GM12878 (cell line): ENCODE measurements around the gene RELT. TPM values are rescaled to one million over a fixed set of nuclear protein-coding genes. Genes with fewer than 3 reads are reported as not detected.

Source experiments
- ATAC-seq: fragments of 200-7000 bp; cut with Tn5 transposase; 3 replicates; pipeline ENCODE4 v1.9.1; 2020; ENCODE audit warnings: mild to moderate bottlenecking, moderate library complexity
- BruUV-seq: library from RNA; stranded (reverse); fragments of 400-500 nt; replicated peaks from 2 replicates; lab custom pipeline; 2021; lab: Mats Ljungman, UMichigan
- CTCF ChIA-PET: fragments of 300-600 bp; sonication (Branson Sonifier 250); formaldehyde crosslinking; extraction: SDS; loops from one replicate; lab custom pipeline; 2021; ENCODE audit warnings: inconsistent platforms; lab: Yijun Ruan, JAX
- POLR2A ChIA-PET: fragments of 350-600 bp; formaldehyde crosslinking; extraction: SDS; loops from one replicate; lab custom pipeline; 2021; ENCODE audit warnings: inconsistent platforms; lab: Charles Lee
- RAD21 ChIA-PET: fragments of 300-600 bp; sonication (Branson Sonifier 250); formaldehyde crosslinking; loops from one replicate; lab custom pipeline; 2023; ENCODE audit warnings: antibody characterized with exemption; ENCODE audit not compliant: unreplicated experiment; lab: Charles Lee
- SMC1A ChIA-PET: fragments of 300-600 bp; sonication (Branson Sonifier 250); formaldehyde crosslinking; loops from one replicate; lab custom pipeline; 2023; ENCODE audit not compliant: unreplicated experiment, uncharacterized antibody; lab: Charles Lee
- DNase-seq: peaks from one replicate; pipeline ENCODE4 v3.0.0-alpha.2; 2011; ENCODE audit warnings: low read depth, low spot score
- FAIRE-seq: peaks from 3 replicates; lab custom pipeline; 2011; peaks lifted over from hg19 to GRCh38; lab: Jason Lieb, UNC
- H2AFZ ChIP-seq: 2 replicates; pipeline ENCODE4 v1.6.0; 2011; ENCODE audit warnings: low read depth, low read length, control low read depth; ENCODE audit not compliant: control insufficient read depth
- H3K27ac ChIP-seq: 2 replicates; pipeline ENCODE4 v1.5.1; 2011; ENCODE audit warnings: control low read depth; ENCODE audit not compliant: control insufficient read depth, insufficient read depth
- H3K27me3 ChIP-seq, 2 experiments: replicated peaks in 1 of 2; 2 replicates each; pipeline versions ENCODE4 v1.6.0 to v1.6.1; 2011; ENCODE audit warnings: low read length in 1 of 2; ENCODE audit not compliant: control insufficient read depth in 2 of 2, insufficient read depth in 2 of 2
- H3K36me3 ChIP-seq, 2 experiments: 2 replicates each; pipeline ENCODE4 v1.5.1; 2011; ENCODE audit warnings: low read length in 1 of 2; ENCODE audit not compliant: control insufficient read depth in 2 of 2, insufficient read depth in 2 of 2
- H3K4me1 ChIP-seq: 2 replicates; pipeline ENCODE4 v1.6.1; 2011; ENCODE audit warnings: mild to moderate bottlenecking, low read length, moderate library complexity, mixed read lengths; ENCODE audit not compliant: control insufficient read depth, insufficient read depth
- H3K4me2 ChIP-seq: 2 replicates; pipeline ENCODE4 v1.6.0; 2011; ENCODE audit warnings: control low read depth; ENCODE audit not compliant: control insufficient read depth, insufficient read depth
- H3K4me3 ChIP-seq: fragments of 200-600 bp; sonication (generic); 2 replicates; pipeline ENCODE4 v1.5.1; 2016
- H3K79me2 ChIP-seq: 2 replicates; pipeline ENCODE4 v1.6.0; 2011; ENCODE audit warnings: low read length; ENCODE audit not compliant: control insufficient read depth, insufficient read depth
- H3K9ac ChIP-seq: 2 replicates; pipeline ENCODE4 v1.8.0; 2011; ENCODE audit warnings: low read length, control low read depth, mixed read lengths; ENCODE audit not compliant: control insufficient read depth, insufficient read depth
- H3K9me3 ChIP-seq: replicated peaks from 3 replicates; pipeline ENCODE4 v1.5.1; 2011; ENCODE audit warnings: mild to moderate bottlenecking, low read length; ENCODE audit not compliant: control insufficient read depth, insufficient read depth
- H4K20me1 ChIP-seq: 2 replicates; pipeline ENCODE4 v1.6.0; 2011; ENCODE audit not compliant: control insufficient read depth, insufficient read depth
- BCLAF1 ChIP-seq: fragments of 450-650 bp; IDR thresholded peaks from 2 replicates; pipeline ENCODE4 v1.6.1; 2017; ENCODE audit warnings: antibody characterized with exemption, mild to moderate bottlenecking, moderate library complexity
- CBFB ChIP-seq: IDR thresholded peaks from 2 replicates; pipeline ENCODE4 v1.6.1; 2016; ENCODE audit warnings: antibody characterized with exemption, low read depth
- CHD1 ChIP-seq: IDR thresholded peaks from 2 replicates; pipeline ENCODE4 v1.6.1; 2012; ENCODE audit warnings: low read depth, low read length, improper control_type of control experiment
- ESRRA ChIP-seq: IDR thresholded peaks from 2 replicates; pipeline ENCODE4 v1.6.1; 2012; ENCODE audit warnings: mild to moderate bottlenecking, low read length, improper control_type of control experiment
- IKZF1 ChIP-seq: fragments of 450-650 bp; conservative IDR thresholded peaks from 2 replicates; pipeline ENCODE4 v1.6.1; 2017; ENCODE audit warnings: antibody characterized with exemption, mild to moderate bottlenecking
- IKZF2 ChIP-seq, 2 experiments: fragments of 450-650 bp; IDR thresholded peaks; 2 replicates each; pipeline ENCODE4 v1.6.1; 2017; ENCODE audit warnings: mild to moderate bottlenecking in 2 of 2, moderate library complexity in 2 of 2
- JUNB ChIP-seq: IDR thresholded peaks from 2 replicates; pipeline ENCODE4 v1.6.1; 2016; ENCODE audit warnings: antibody characterized with exemption, mild to moderate bottlenecking
- MAX ChIP-seq: IDR thresholded peaks from 2 replicates; pipeline ENCODE4 v1.6.1; 2012; ENCODE audit warnings: low read depth, low read length, improper control_type of control experiment
- MEF2A ChIP-seq: IDR thresholded peaks from 2 replicates; pipeline ENCODE4 v1.6.1; 2011; ENCODE audit warnings: low read depth, mild to moderate bottlenecking, low read length, moderate library complexity; ENCODE audit not compliant: insufficient read depth
- MEF2B ChIP-seq: fragments of 450-650 bp; IDR thresholded peaks from 2 replicates; pipeline ENCODE4 v1.6.1; 2018; ENCODE audit warnings: mild to moderate bottlenecking, moderate library complexity; ENCODE audit not compliant: partially characterized antibody, poor library complexity, severe bottlenecking
- MLLT1 ChIP-seq: fragments of 450-650 bp; IDR thresholded peaks from 2 replicates; pipeline ENCODE4 v1.6.1; 2016; ENCODE audit warnings: mild to moderate bottlenecking
- MXI1 ChIP-seq: fragments of 150-350 bp; IDR thresholded peaks from 2 replicates; pipeline ENCODE4 v1.6.1; 2011; ENCODE audit warnings: low read depth, mild to moderate bottlenecking, inconsistent platforms, low read length, improper control_type of control experiment
- NFIC ChIP-seq: IDR thresholded peaks from 2 replicates; pipeline ENCODE4 v1.6.1; 2012; ENCODE audit warnings: low read depth, mild to moderate bottlenecking, inconsistent platforms, low read length, moderate library complexity
- NFYA ChIP-seq: IDR thresholded peaks from 2 replicates; pipeline ENCODE4 v1.6.1; 2011; ENCODE audit warnings: low read depth, mild to moderate bottlenecking, low read length, improper control_type of control experiment, borderline replicate concordance
- SKIL ChIP-seq: fragments of 450-650 bp; IDR thresholded peaks from 2 replicates; pipeline ENCODE4 v1.6.1; 2017; ENCODE audit warnings: mild to moderate bottlenecking, low read depth, inconsistent platforms; ENCODE audit not compliant: poor library complexity, severe bottlenecking
- TAF1 ChIP-seq: IDR thresholded peaks from 2 replicates; pipeline ENCODE4 v1.6.1; 2011; ENCODE audit warnings: mild to moderate bottlenecking, low read depth, low read length, borderline replicate concordance
- WGBS: methylation state at CpG from one replicate; pipeline ENCODE4 v1.1.6; 2016; ENCODE audit warnings: low lambda C conversion rate; ENCODE audit not compliant: insufficient replicate concordance, insufficient coverage; ENCODE audit errors: missing lambda C conversion rate; 5-methylcytosine and 5-hydroxymethylcytosine counted together
- in situ Hi-C: fragments of 300-500 bp; cut with MboI; formaldehyde crosslinking; loops from 9 replicates; pipeline ENCODE4 v1.14.3; 2018; ENCODE audit warnings: mixed read lengths
- intact Hi-C: fragments of 100-400 bp; cut with micrococcal nuclease; formaldehyde crosslinking; loops from one replicate; pipeline ENCODE4 v1.14.2; 2022; ENCODE audit not compliant: unreplicated experiment
- polyA plus RNA-seq, 11 experiments: library from polyadenylated mRNA; depleted of rRNA in 4 of 11; unstranded in 6 of 11; stranded (reverse) in 5 of 11; fragments of >200 nt; fragmentation: Nextera tagmentation in 4 of 11; fragmentation: Illumina TruSeq in 1 of 11; extraction: Ambion mirVana in 4 of 11; extraction: Trizol in 1 of 11; gene quantifications; 1 replicate in 1 of 11; 2 replicates in 10 of 11; pipeline versions ENCODE4 v1.2.1 to v1.2.3, GENCODE V29; 2011 to 2016; ENCODE audit warnings: inconsistent platforms in 2 of 11, missing spikeins in 2 of 11, low read depth in 1 of 11
- total RNA-seq, 4 experiments: library from RNA; depleted of rRNA in 3 of 4; stranded (reverse); fragments of >200 nt in 3 of 4; fragmentation: Illumina TruSeq in 1 of 4; extraction: Trizol in 1 of 4; gene quantifications; 2 replicates each; pipeline versions ENCODE4 v1.2.1 to v1.2.3, GENCODE V29; 2013 to 2021

Gene RELT
- total and polyA plus RNA-seq, 10 of the 15 experiments (the other 5 are each of a cell fraction or from before 2014, with no cell fraction given) = 1.2 to 28.5 (median 10.8) TPM

GRCh38 chr11:73379189-73379880 is 3.1 kb downstream of the RELT start:
- Histone ChIP-seq H3K9me3 (no peaks in the 10 kb centered on the region), H3K4me2 (peak overlapping the region; percentile 88), H3K4me1 (peaks cover 61% of the 10 kb centered on the region), H3K9ac (peak overlapping the region; percentile 92), H3K27me3 (no peaks in the 10 kb centered on the region), H4K20me1 (no peaks in the 10 kb centered on the region), H3K27ac (peak overlapping the region; percentile 95), H2AFZ (no peak overlapping the region), H3K4me3 (peak overlapping the region; percentile 81), H3K36me3 (no peaks in the 10 kb centered on the region; a peak in 1 of 4 replicates), H3K79me2 (peaks cover 82% of the 10 kb centered on the region)
- in situ Hi-C loops = no loop called here
- ChIA-PET POLR2A (interaction anchor here (0.5 to 1.9 kb wide), 4 partner anchors 10 to 78 kb away, joined by 3 to 12 read pairs (median 6); no protein-coding TSS in a partner anchor), RAD21 (interaction anchor here (0.6 to 2.1 kb wide), 6 partner anchors 14 to 237 kb away, joined by 3 to 9 read pairs (median 4); partner anchors contain the start of gene FCHSD2), CTCF (interaction anchor here (1.0 to 25.6 kb wide), 5 partner anchors 10 to 281 kb away, joined by 3 to 400 read pairs (median 4); no protein-coding TSS in a partner anchor), SMC1A (interaction anchor here (0.8 to 1.7 kb wide), 4 partner anchors 9 to 38 kb away, joined by 3 to 4 read pairs (median 4); no protein-coding TSS in a partner anchor)
- intact Hi-C loops = loop anchor here (5.0 kb wide), 1 partner anchor 72 kb away; the partner anchor contains the start of gene ARHGEF17
- no TSS peak for BruUV-seq
- WGBS = 6% methylated on average over 10 of the region's 10 CpGs
- DNase-seq (no peak), ATAC-seq (no peak), FAIRE-seq (no peak)
- TF ChIP-seq MEF2A (no peak), IKZF2 (IDR thresholded peaks at IDR 0.05) (peak in 1 of 2 experiments; percentile 12; a peak in 1 of 4 replicates), TAF1 (no peak), NFYA (no peak), JUNB (no peak), BCLAF1 (no peak), MLLT1 (no peak), SKIL (no peak), ESRRA (no peak), MXI1 (no peak), NFIC (no peak), IKZF1 (0 out of 2 replicates have a peak, but pooled peaks have one; percentile 21), CHD1 (no peak), MEF2B (peak; percentile 34), CBFB (no peak), MAX (no peak)
